HG03196 (cell line): Measurements from ENCODE around the gene SNED1.

Source experiments
- ATAC-seq: cut with Tn5 transposase; IDR thresholded peaks from one replicate; pipeline ENCODE4 v1.9.1; 2021; ENCODE audit not compliant: unreplicated experiment

SNED1 gene

DNA sequence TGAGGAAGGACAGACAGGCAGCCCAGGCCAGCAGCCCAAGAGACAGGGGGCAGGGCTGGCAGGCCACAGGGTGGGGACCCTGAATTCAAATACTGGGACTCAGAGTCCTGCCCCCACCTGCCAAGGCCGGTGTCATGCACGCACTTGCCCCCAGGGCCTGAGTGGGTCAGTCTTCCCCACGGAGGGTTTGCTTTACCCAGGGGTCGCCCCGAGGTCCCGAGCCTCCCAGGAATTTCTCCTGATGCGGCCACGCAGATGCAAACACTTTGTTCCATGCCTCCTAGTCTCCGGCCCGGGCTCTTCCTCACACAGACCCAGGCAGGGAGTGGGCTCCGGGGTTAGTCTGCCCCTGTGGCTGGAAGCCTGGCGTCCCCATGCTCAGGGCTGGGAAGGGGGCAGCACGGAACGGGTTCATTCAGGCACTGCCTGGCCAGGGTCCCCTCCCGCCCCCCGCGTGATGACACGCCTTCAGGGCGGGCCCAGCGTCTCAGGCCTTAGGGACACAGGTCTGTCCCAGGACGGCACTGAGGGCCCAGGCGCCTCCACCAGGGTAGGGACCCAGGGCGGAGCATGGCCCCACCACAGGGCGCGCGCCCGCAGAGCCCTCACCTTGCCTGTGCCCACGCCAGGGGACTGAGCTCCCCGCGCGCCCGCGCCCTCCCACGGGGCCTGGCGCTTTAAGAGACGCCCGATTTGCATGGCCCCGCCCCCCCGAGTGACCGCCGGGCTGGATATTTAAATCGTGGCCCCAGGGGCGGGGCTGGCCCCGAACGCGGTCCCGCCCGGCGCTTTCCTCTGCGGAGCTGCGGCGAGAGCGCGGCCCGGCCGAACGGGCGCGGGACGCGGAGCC lies at the start of gene SNED1:
SNED1 (plus strand) TSS at position 763 of the 850 bp plus-strand sequence. CDS start 220 bp downstream, outside the sequence.
- no peak for ATAC-seq

DNA sequence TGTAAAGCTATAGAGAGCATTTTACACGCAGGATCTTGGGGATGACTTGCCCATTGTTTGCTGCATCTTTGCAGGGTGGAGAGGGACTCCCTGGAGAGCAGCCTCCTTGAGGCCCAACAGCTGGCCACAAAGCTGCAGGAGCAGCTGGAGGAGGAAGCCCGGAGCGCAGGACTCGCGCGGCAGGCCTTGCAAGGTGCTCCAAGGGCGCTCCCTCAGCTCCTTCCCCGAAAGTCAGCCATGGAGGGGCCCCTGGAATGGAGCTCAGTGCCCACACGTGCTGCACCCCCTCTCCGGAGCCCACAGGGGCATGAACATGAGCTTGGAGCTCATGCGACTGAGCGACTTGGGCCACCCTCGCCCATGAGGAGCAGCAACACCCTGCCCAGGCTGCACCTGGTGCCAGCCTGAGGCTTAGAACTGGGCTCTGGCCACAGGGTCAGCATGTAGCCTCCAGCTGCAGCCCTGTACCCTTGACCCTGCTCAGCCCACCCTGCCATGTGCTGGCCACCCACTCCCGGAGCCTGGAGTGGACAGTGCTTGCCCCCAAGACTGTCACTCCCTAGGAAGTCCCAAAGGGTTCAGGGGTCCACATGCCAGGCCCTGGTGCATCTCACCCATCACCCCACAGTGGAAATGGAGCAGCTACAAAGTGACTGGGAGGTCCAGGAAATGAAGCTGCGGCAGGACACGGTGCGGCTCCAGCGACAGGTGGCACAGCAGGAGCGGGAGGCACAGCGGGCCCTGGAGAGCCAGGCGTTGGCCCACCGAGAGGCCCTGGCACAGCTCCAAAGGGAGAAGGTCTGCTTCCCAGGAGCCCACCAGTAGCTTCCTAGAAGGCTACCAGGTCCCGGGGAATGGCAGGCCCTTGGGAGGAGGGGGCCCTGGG lies 49.3 kb upstream of the SNED1 start:
- ATAC-seq = no peak

DNA sequence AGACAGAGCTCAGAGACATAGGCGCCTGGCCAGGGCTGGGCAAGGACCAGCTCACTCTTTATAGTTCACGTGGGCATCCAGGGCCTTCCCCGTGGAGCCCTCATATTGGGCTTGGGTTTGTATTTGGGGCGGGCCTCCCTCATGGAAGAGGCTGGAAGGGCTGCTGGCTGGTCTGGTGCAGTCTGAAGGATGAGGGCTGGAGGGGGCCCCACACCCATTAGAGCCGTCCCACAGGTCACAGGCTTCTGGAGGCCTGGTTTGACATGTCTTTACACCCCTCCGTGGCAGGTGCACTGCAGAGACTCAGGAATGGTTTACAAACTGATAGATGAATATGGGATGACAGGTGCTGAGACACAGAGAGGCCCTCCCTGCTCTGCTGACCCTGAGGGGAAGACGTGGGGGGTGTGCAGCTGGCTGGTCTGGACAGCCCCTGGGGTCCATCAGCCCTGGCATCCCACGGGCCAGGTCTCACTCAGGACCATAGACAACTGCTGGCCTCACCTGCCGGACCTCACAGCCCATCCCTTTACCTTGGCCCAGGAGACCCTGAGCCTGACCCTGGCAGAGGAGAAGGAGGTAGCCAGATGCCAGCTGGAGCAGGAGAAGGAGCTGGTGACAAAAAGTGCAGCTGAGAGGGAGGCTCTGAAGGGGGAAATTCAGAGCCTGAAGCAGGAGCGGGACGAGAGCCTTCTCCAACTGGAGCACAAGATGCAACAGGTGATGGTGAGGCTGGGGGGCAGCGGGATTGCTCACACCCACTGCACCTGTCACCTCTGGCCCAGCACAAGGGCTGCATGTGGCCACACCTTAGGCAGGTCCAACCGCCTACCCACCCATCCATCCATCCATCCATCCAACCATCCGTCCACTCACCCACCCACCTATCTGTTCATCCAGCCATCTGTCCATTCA lies 48.4 kb upstream of the SNED1 start:
- ATAC-seq = no peak

- ATAC-seq = no peak
Measured at GRCh38 chr2:240951045-240951594, 47.3 kb upstream of the SNED1 start.

GRCh38 chr2:240952496-240953246 lies 45.7 kb upstream of the SNED1 start:
- no peak for ATAC-seq

DNA sequence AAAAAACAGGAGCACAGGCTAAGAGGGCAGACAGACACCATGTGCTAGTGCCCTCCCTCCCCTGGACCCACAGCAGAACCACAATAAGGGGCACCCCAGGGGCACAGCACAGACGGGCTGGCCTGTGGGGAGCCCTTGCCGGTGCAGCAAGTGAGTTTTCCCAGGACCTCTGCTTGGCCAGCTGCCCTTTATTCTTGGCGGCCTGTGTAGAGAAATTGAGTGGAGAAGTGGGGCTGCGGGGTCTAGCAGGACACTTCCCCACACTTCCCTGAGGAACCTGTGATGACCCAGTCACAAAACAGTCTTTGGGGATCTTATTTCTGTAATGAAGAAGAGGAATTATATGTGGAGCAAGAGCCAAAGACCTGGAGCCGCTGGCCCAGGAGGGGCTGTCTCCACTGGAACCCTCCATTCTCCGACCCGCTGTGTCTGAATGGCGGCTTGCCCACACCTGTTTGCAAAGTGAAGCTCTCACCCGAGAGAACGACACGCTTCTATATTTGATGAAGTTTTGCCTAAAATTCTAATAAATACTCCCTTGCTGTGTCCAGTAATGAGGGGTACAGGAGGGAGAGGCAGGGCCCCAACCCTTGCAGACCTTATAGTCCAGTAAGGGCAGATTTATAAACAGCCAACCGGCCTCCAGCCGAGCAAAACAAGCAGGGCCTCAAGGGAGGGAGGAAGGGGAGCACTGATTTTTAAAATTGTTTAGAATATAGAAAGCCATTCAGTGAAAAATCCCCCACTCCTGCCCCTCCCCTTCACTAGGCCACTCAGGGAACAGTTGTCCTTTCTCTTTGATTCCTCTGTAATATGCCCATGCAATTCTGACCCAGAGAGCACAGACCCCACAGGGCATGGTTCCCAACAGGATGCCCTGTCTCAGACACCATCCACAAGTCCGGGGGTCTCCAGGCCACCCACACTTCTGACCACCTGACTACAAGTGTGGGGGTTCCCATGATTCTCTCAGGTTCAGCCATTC lies 44.7 kb upstream of the SNED1 start:
- ATAC-seq = no peak

- no peak for ATAC-seq
Measured at GRCh38 chr2:240954436-240955305, 43.7 kb upstream of the SNED1 start.

DNA sequence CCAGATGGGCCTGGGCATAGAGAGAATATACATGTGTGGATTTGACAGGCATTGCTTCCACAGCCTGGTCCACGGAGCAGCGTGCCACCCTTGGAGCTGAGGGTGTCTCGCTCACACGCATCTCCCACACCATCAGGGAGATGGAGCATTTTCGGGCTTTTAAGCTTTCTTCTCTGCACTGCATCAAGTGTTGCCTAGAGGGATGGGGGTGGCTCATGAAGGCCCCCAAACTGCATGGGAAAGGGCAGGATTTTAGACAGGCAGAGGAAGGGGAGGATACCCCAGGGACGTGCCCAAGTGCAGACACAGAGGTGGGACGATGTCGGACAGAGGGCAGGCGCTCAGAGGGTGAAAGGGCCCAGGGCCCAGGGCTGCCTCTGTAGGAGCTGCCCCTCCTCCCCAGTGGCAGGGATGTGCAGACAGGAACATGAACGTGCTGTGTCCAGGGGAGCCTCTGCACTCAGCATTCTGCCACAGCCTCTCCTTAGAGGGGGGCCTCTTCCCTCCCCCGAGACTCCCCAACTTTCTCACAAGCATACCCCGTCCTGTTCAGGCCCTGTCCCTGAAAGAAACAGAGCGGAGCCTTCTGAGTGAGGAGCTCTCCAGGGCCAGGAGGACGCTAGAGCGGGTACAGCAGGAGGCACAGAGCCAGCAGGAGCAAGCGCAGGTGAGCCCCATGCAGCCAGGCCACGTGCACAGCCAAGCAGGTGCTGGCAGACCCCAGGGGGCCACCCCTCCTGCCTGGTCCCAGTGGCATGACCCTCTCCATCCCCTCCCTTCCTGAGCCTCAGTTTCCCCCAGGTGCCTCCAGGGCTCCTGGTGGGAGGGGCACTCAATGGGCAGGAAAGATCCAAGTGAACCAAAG lies 42.9 kb upstream of the SNED1 start:
- no peak for ATAC-seq

DNA sequence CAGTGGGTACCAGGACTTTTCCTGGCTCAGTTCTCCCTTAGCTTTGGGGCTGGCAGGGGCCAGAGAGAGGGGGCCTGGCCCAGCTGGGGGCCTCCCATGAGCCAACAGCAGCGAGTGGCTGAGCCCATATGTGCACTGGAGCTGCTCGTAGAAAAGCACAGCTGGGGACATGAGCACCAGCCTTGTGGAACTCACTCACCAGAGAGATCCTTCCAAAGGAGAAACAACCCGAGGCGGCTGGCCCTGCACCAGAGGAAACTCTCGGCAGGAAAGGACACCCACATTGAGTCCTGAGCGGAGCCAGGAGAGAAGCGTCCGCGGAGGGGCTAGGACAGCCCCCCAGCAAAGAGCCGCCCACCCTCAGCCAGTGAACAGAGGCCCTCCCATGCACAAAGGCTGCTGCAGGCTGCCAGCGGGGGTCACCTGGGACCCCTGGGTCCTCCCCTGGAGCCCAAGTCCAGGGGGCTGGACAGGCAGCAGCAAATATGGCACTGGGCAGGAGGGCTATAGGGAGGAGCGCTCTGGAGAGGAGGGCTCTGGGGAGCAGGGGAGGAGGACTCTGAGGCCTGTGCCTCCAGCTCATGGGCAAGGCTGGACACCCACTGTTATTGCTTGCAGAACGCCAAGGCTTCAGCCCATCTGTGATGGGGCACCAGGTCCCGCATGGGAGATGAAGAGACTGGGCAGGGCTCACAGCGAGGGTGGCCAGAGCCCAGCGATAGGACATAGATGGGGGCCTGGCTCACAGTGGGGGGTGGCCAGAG lies 42.1 kb upstream of the SNED1 start:
- no peak for ATAC-seq

DNA sequence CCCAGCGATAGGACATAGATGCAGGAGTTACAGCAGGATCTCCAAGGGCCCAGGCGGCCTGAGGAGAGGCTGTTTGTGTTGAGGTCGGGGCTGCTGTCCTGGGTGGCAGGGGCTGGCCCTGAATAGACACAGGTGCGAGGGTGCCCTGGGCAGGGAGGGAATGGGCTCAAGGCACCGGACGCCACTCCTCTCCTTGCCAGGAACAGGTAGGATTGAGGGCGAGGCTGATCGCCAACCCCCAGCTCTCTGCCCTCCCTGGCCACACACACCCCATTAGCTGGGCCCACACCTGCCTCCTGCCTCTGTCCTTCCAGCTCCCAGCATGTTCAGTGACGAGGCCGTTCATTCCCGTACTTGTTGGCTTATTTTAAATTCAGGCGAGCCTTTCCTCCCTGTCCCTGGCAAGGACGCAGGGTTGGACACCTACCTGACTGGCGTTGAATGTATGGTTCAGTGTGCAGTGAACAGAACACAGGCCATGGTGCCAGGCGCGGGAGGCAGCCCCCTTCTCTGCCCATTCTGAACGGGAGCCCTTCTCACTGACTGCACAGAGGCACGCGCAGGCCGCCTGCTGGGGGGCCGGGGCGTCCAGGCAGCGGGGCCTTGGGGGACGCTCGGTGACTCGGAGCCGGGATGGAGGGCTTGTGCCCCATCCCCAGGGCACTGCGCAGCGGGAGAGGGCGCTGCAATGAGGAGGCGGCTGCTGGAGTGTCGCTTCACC lies 41.3 kb upstream of the SNED1 start:
- no peak for ATAC-seq

DNA sequence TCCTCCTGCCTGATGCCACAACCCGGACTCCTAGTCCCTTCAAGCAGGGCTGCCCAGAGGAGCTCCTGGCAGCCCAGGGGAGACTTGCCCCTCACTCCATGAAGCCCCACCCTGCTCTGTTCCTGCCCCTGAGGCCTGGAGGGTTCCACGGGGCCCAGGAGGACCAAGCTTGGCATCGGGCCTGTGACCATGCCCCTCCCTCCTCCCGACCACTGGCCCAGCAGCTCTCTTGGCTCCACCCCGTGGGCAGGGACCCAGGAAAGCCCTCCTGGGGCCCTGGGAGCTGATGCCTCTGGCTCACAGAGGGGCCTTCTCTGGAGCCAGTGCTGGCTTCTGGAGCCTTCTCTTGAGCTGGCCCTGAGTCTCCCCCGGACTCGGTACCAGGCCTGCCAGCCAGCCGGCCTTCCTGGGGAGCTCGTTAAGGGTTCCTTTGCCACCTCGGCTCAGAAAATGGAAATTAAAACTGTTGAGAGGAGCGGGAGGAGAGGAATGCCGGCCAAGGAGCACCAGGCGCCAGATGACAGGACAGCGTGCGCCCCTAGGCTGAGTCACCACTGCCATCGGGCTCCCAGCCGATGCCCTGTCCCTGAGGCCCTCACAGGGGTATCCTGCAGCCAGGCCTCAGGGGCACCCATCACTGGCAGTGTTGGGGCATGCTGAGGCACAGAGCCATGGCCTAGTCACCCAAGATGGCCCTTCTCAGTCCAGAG lies 40.6 kb upstream of the SNED1 start:
- ATAC-seq = no peak

DNA sequence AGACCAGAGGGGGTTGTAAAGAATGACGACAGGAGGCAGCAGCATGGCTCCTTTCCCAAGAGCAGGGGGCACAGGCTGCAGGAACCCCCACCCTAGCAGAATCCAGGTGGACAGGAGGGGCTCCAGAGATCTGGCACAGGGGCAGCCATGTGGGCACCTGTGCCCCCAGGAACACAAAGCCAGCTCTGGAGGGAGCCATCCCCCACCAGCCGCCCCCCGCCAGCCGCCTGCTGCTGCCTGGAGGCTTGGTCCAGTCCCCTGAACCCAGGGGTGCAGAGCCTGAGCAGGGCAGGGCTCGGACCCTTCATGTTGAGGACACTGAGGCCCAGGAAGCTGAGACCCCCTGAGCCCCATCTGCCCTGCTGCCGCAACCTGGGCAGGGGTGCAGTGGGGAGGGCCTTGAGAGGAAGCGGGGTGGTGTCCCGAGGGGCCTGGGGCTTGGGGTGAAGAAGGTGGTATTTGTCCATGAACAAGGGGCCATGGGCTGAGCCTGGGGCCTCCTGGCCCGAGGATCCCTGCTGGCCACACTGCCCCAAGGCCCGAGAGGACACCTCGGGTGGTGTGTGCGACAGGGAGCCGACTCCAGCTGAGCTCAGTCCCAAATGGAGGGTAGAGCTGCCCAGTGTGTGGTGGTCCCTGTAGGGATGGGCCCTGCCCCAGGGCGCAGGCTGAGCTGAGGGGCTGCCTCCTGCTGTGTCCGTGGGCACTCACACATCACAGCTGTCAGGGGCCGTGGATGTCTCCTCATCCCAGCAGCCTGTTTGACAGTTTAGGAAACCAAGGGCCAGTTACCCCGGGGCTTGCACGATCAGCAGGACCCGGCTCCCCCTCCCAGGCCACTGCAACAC lies 39.8 kb upstream of the SNED1 start:
- no peak for ATAC-seq

GRCh38 chr2:240959214-240959940 lies 39.0 kb upstream of the SNED1 start:
- ATAC-seq = no peak
